ENCODE data around the gene P2RY14.

Gene P2RY14

DNA sequence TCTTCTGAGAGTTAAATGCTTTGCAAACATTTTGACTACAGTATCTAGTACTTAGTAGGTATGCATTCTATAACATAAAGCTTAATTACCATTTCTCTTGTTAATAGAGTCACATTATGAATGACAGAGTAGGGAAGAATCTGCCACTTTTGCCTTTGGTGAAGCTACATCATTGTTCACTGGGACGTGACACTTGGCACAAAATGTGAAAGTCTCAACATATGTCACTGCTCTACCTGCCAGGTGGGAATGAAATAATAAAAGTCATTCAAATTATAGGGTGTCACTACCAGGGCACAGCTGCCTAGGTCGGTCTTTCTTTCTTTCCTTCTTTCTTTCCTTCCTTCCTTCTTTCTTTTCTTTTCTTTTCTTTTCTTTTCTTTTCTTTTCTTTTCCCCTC lies 20.7 kb upstream of the P2RY14 start:
- DNase-seq = no peak

DNA sequence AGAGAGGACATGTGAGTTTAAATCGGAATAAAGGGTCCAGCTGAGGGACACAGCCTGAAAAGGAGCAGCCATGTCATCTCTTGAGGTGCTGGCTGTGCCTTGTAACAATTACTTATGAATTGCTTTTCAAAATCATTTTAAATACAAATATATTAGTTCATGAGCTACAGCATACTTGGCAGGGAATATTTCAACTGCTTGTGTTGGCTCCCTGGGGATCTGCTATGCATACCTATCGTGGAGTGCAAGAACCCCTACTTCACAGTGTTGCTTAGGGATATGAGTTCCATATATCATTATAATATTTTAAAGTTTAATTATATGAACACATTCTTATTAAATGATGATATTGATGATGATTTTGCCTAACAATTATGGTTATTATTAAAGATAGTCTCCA lies 19.1 kb upstream of the P2RY14 start:
- DNase-seq = no peak

DNA sequence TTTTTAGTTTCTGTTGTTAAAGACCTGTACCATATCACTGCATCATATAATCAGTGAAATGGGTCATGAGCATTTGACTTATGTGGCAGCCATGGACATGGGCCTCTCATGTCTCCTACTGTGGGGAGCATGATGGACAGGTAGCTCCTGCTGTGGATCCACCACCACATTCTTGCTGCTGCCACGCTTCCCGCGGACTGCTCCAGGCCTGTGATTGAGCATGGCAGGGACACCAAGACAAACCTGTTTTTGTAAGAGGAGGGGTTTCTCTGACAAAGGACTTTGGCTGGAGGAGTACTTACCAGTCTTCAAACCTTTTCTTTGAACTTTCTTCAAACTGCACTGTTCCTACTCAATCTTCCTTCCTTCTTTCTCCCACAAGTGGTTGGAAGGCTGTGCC lies 17.9 kb upstream of the P2RY14 start:
- DNase-seq = no peak

DNA sequence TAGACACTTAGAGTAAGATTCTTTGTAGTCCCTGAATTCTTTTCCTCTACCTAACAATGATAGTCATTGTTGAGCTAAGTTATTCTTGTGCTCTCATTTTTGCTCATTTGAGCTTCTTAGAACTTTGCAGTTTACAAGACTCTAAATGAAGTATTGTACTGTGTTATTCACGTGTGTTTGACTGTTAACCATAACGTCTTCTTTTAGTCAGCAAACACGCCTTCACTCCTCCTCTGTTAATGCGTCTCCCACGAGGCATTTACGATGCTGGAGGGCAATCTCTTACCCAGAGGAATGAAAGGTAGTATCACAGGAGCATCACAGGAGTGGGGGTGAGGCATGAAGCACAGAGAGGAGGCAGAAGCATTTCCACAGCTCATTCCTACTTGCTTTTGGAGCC lies 14.8 kb upstream of the P2RY14 start:
- no peak for DNase-seq

DNA sequence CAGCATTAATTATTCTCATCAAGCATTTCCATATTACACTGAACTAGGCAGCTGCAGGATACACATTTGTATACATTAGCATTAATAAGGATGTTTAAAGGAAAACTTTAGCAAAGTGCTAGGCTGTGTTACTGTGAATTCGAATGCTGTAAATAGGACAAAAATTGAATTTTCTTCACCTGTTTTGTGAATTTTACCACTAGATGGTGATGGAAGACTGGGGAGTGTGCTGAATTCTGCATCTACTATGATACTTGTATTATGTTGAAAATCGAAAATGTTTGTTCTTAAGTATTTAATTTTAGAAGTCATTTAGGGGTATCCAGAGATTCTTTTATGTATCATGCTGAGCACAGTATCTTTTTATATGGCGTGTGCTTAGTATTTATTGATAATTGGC lies 12.3 kb upstream of the P2RY14 start:
- DNase-seq = no peak

DNA sequence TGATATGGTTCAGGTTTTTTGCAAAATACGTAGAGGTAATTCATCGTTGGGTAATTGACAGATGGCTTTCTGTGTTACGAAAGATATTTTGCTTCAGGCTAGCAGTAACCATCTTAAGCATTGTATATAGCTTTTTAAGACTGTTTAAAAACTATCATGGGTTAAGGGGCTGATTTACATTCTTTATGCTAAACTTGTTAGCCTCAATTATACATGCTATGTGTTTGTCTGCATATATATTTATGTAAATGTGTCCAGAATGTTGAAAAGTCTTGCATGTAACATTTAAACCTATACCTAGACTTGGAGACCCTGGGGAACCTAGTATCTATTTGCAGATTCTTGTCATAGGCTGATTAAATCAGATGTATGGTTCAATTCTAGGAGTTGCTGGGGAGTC lies 11.1 kb upstream of the P2RY14 start:
- no peak for DNase-seq

DNA sequence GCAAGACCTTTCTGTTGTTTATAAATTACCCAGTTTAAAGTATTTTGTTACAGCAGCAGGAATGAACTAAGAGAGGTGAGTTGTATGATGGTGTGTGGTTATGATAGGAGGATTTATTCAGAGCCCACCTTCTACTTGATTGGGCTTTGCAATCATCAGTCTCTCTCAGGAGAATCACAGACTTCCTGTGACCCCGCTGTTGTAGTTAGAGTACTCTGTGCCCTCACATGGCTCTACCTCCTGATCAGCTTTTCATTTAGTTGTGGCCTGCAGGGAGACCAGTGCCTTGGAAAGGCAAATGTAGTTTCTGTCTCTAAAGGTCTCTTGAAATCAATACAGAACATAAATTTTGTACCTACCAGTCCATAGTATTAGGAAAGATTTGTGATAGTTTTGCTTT lies 7.6 kb upstream of the P2RY14 start:
- DNase-seq = no peak

DNA sequence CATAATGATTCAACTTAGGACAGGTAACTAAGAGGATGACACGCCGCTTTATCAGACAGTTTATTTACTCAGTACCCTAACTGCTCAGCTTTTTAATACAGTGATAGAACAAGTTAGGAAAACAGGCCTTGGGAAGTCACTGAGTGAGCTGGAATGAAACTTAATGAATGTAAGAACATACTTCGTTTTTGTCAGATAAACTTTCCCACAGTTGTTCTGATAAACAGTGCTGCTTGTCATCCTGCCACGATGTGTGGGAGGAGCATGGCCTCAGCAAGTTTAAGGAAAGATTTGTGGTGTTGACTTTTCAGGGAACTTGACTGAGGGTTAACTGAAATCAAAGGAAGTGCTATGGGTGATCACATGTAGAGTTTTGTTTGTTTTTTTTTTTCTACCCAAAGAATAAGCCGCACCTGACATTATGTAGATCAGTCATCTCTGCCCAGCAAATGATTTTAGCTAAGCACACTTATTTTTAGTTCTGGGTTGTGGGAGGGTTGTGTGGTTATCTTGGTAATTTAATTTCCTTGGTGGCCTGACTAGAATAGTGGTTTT lies 5.6 kb upstream of the P2RY14 start:
- DNase-seq = peak; percentile 22

DNA sequence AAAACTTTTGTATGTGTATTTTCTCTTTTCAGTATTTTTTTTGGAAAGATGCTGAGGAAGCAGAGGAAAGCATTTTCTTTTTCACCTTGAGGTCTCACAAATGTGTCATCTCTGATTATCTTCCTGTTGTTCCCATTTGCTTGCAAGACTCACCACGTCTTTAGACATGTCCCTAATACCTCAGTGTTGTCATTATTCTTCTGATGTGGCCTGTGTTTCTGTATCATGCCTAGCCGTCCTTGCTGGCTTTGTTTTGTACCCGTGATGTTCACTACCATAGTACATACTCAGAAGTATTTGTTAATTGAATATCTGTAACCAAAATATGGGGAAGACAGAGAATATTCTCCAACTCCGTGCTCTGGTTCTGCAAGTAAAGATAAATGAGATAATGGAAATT lies 5.0 kb upstream of the P2RY14 start:
- DNase-seq = no peak

DNA sequence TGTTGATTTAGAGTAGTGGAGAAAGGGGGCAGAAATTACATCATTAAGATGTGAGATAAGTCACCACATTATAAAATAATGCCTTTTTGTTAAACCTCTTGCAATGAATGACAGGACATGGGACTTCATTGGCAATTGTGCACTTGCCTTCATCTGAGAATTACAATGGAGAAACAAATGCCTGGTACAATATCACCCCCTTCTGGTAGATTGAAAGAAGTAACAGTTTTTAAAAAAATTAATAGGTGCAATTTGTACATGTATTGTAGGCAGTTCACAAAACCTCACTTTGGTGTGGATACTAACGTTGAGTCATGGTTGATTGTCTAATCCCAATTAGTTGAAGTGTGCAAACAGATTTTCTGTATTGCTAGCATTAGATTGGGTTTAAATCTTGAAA lies 4.6 kb upstream of the P2RY14 start:
- DNase-seq = no peak

DNA sequence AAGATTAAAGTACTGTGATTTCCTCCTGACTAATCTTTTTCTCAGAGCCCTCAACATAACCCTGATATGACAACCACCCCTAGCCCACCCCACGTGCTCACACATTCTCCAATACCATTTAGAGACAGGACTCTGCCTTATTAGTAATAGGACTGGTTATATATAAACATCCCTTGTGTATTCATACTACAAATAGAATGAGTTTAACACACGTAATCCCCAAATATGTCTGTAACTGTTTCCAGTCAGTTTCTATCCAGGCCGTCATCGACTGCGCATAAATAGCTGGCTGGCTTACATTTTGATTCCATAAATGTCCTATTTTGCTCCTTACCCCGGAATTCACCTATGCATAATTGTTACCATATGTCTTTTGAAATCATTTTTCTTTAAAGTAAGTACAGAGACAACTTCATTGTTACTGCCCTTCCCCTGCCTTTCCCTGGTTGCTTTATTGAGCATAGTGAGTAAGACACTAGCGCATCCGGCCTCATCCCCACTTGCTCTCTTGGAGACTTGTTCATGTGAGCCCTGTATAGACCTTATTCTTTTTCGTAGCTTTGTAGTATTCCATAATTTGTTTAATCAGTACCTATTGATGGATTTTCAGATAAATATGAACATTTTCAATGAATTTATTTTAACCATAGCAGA lies 3.5 kb upstream of the P2RY14 start:
- no peak for DNase-seq

DNA sequence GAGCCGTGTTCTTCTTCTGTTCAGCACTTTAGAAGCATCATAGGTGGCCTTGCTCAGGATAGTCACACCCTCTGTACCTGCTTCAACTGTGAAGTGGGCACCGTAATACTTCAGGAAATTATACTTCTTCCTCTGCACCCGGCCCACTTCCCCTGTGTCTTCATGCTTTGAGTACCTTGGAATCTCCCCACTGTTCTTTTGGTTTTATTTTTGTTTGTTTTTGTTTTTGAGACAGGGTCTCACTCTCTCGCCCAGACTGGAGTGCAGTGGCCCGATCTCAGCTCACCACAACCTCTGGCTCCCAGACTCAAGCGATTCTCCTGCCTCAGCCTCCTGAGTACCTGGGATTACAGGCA lies 1.7 kb downstream of the P2RY14 start:
- peak; percentile 8 for DNase-seq

DNA sequence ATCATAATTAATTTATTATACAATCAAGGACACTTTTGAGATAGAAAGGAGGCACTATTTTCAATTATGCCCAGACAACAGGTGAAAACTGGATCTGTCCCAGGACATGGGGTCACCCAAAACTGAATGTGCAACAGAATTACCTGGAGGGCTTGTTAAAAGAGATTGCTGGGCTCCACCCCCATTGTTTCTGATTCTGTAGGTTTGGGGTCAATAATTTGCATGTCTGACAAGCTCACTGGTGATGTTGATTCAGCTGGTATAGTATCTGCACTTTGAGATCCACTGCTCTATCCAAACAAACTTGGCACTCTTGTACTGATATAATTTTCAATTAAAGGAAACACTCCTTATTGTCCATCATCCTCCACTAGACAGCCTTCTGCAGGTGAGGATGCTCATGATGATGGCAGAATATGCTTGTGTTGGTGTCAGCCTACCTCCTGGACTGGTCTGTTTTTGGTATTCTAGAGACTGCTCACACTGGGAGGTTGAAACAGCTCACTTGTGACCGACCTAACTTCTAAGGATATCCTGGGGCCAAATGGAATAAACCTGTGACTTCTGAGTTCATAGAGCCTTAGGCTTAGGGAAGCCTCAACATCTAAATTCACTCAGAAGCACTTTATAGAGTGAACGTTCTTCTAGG lies 2.2 kb downstream of the P2RY14 start:
- DNase-seq = no peak

DNA sequence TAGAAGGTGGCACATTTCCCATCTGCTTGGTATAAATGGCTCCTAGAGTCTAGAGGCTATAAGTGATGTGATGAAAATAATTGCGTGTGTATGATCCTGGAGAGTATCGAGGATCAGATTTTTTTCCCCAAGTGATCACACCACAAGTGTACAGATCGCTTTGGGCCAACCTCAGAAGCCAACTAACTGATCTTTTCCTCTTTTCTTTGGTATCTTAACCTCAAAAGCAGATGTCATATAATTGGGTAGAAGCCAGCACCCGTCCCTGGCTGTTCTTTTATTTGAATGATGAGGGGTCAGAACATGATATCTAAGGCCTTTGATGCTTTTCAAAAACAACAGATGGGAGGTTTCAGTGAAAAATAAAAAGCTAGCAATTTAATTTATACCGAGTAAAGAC lies 3.3 kb downstream of the P2RY14 start:
- no peak for DNase-seq

DNA sequence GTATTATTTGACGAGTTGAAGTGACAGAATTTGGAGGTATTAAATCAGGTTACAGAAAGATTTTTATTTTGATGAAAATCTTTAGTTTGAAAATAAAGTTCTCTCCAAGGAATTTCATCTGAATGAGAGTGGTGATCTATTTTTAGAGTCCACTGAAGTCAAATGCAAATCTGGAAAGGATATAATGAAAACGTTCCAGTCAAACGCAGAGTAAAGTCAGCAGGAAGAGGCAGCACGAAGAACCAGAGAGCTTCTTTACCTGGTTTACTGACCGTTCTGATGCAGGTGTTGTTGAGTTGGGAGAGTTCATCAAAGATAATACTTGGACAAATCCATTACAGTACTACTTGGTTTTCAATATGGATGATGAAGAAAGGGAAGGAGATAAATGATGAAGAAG lies 8.7 kb downstream of the P2RY14 start:
- DNase-seq = no peak

DNA sequence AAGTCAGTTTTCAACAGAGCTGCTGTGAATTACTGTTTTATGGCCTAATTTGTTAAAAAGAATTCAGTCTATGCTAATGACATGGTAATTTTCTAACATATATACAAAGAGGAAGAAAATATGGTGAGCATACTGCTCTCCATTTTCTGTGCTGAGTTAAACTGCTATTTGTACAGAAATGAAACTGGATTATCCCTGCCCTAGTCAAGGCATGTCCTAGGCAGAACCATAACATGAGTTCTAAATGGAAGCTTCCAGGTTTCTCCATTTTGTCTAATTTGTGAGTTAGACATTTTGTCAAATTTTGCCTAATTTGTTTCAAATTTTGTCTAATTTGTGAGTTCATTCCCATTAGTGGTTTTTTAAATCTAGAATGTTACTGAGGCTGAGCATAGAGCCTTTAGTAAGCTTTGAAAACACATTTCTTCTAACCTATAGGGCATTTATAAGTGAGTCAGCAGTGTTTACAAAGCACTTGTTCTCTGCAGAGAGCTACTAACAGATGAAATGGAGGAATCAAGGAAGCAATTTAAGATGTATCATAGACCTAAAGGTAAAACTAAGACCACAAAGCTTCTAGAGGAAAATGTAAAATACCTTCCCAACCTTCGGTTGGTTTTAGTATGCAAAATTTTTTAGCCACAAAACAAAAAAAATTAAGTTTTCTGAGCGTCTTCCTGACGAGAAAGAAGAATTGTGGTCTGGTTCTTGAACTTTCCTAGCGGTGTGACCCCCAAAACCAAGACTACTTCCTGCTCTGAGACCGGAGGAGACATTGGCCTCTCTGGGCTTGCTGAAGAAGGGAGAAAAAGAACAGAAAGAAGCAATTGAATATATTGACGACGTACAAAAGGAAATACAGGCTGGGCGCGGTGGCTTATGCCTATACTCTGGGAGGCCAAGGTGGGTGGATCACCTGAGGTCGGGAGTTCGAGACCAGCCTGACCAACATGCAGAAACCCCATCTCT lies 9.8 kb downstream of the P2RY14 start:
- DNase-seq = peak; percentile 40

DNA sequence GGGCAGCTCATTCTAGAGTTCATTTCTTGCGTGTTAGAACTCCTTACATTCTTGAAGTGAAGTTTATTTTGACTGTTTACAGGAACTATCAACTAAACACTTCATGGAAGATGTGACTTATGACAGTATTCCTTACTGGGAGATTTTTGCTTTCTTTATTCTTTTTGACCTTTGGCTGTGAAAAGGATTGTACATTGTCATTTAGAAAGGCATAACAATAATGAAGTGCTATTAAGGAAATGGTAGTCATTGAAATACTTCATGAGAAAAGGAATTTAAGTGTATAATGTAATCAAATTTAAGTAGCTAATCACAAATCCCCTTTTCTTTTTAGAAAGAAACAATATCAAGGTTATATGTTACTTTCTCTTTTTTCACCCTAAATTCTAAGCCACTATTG lies 11.3 kb downstream of the P2RY14 start:
- no peak for DNase-seq

DNA sequence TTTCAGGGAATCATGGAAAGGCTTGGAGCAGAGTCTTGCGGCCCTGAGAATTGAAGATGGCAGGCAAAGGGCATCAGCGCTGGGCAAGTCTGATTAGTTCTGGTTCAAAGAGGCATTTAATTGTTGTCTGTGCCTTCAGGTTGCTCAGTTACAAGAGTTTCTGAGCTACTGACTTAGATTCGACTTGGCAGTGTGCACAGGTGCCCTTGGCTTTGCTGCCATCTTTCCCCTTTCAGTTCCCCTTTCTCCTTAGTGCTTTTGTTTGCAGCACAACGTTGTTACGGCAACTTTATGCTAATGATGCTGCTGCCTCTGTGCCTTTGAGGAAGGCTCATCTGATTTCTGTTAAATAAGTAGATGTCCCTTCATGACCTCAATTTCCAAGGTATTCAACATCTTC lies 12.5 kb downstream of the P2RY14 start:
- DNase-seq = no peak

DNA sequence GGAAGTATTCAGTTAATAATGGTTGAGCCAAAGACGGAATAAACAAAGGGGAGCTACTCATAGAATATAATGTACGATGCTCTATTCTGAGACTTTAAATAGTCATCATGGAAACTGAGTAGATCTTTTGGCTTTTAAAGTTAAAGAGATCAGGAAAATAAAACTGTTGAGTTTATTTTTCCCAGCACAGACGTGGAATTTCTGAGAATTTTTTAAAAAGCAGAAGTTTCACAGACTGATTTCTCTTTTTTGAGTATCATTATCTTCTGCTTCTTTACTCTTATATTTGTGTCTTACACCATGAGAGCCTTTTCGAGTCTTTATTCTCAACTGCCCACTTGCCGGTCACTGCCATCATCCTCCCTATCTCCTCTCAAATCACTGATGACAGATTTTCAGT lies 13.2 kb downstream of the P2RY14 start:
- DNase-seq = no peak

DNA sequence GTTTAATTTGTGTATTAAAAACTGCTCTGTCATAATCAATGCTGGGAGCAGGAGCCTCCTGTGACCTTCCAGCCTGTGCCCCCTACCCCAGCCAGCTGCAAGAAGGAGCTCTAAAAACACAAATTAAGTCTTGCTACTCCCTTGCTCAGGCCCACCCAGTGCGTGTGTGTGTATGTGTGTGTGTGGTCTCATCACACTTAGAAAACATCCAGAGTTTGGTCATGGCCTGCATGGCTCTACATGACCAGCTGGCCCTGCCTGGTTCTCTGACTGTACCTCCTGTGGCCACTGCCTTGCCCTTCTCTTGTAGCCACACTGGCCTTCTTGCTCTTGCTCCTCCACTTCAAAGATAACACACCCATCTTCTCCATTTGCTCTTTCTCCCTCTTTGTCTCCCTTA lies 13.7 kb downstream of the P2RY14 start:
- DNase-seq = no peak

DNA sequence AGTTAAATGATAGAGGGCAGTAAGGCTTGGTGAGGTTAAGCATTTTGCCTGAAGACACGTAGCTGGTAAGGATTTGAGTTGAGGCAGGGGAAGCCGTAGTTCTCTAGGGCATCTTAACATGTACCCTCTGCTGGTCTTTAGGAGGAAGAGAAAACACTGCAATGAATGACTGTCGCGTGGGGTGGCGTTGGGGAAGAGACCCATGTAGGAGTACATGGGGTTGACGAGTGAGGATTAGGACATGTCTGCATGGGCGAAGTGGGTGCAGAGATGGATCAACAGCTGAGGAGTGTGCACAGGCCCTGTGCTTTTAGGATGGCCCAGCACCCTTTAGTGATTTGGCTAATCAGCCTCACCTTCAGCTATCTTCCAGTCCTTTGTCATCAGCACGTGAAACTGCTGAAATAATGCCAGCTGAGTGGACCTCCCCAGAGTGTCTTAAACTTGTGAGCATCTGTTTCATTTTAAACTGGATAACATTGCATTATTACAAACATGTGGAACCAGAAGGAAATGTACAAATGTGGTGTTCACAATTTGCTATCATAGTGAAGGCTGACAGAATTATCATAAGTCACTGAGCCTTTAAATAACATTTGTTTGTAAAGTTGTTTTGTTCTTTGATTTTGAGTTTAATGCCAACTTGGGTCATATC lies 15.3 kb downstream of the P2RY14 start:
- no peak for DNase-seq

DNA sequence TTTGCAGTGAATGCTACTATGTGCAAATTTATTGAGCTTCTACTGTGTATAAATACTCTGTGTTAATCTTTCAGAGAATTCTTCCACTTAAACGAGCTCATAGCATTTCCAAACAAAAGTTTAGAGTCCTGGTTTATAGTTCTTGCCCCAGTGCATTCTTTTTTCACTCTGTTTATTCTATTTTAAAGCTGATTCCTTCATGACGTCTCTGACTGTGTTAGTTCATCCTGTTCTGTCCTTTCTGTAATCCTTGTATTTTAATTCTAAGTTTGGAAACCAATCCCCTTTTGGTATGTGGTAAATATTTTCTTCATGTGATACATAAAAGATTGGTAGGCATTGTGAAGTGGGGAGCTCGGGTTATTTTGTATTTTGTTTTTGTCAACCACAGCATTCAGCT lies 18.7 kb downstream of the P2RY14 start:
- no peak for DNase-seq

DNA sequence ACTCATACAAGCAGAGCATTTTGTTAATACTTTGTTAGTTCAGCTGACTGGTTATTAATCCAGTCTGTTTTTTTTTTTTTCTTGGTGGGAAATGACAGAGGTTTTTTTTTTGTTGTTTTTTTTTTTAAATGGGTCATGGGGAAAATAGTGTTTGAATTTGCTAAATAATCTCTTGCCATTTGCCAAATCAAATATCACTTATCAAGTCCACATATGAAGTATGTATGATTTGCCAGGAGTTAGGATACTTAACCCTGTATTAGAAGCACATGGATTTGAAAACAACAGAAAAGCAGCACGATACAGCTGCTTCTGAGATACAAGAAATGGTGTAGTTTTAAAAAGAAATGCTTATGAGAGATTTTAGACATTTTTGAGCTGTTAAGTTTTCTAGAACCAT lies 21.6 kb downstream of the P2RY14 start:
- no peak for DNase-seq
